H1 (cell line): ENCODE data around the gene CDC14B. TPM values are rescaled to one million over a fixed set of nuclear protein-coding genes. Genes with fewer than 3 reads are reported as not detected.

ENCODE experiments used
- CTCF ChIA-PET: fragments of 300-600 bp; sonication (Branson Sonifier 250); formaldehyde crosslinking; loops from one replicate; lab custom pipeline; 2021; ENCODE audit not compliant: partially characterized antibody; lab: Charles Lee
- POLR2A ChIA-PET: fragments of 300-600 bp; sonication (Branson Sonifier 250); formaldehyde crosslinking; loops from one replicate; lab custom pipeline; 2021; ENCODE audit warnings: inconsistent platforms; ENCODE audit not compliant: partially characterized antibody; lab: Charles Lee
- DNase-seq, 2 experiments: peaks; one replicate each; pipeline versions ENCODE4 v3.0.0 to v3.0.0-alpha.2; 2010 to 2022; ENCODE audit warnings: low spot score in 2 of 2, low read depth in 1 of 2, mixed read lengths in 1 of 2
- FAIRE-seq: peaks from 2 replicates; lab custom pipeline; 2011; peaks lifted over from hg19 to GRCh38; lab: Jason Lieb, UNC
- H2AFZ ChIP-seq: 2 replicates; pipeline ENCODE4 v1.8.1; 2012; ENCODE audit warnings: low read length, inconsistent platforms
- H2AK5ac ChIP-seq: 2 replicates; pipeline ENCODE4 v1.6.1; 2013; ENCODE audit warnings: low read depth, low read length
- H2BK120ac ChIP-seq: replicated peaks from 2 replicates; pipeline ENCODE3; 2013; ENCODE audit warnings: low read depth, low read length, inconsistent platforms
- H2BK12ac ChIP-seq: 2 replicates; pipeline ENCODE4 v1.6.1; 2013; ENCODE audit warnings: low read depth, low read length
- H2BK15ac ChIP-seq: 2 replicates; pipeline ENCODE4 v1.6.1; 2013; ENCODE audit warnings: low read length
- H2BK20ac ChIP-seq: 2 replicates; pipeline ENCODE4 v1.6.1; 2013; ENCODE audit warnings: low read length
- H2BK5ac ChIP-seq: 2 replicates; pipeline ENCODE4 v1.6.1; 2013; ENCODE audit warnings: low read depth, low read length
- H3K14ac ChIP-seq: 2 replicates; pipeline ENCODE4 v1.6.1; 2013; ENCODE audit warnings: inconsistent platforms; ENCODE audit not compliant: insufficient read length
- H3K18ac ChIP-seq: 2 replicates; pipeline ENCODE4 v1.6.1; 2013; ENCODE audit warnings: low read length; ENCODE audit errors: extremely low read depth
- H3K23ac ChIP-seq: 2 replicates; pipeline ENCODE4 v1.6.1; 2013; ENCODE audit warnings: inconsistent platforms; ENCODE audit not compliant: insufficient read length
- H3K23me2 ChIP-seq: 2 replicates; pipeline ENCODE4 v1.6.1; 2013; ENCODE audit warnings: low read depth, low read length
- H3K27ac ChIP-seq: 2 replicates; pipeline ENCODE4 v1.6.1; 2011; ENCODE audit warnings: low read depth, low read length, inconsistent platforms
- H3K27me3 ChIP-seq, 4 experiments: replicated peaks in 1 of 4; 1 replicate in 1 of 4; 2 replicates in 3 of 4; pipeline versions ENCODE4 v1.6.1 to v1.8.1; 2011 to 2013; ENCODE audit warnings: low read length in 3 of 4, mild to moderate bottlenecking in 3 of 4, inconsistent platforms in 2 of 4, mixed read lengths in 2 of 4, moderate library complexity in 1 of 4; ENCODE audit not compliant: control insufficient read depth in 3 of 4, insufficient read depth in 3 of 4; ENCODE audit errors: extremely low read depth in 1 of 4
- H3K36me3 ChIP-seq, 4 experiments: 2 replicates each; pipeline versions ENCODE4 v1.6.1 to v1.8.1; 2011 to 2013; ENCODE audit warnings: mild to moderate bottlenecking in 4 of 4, low read length in 3 of 4, moderate library complexity in 2 of 4, control low read depth in 1 of 4, inconsistent platforms in 1 of 4; ENCODE audit not compliant: insufficient read depth in 4 of 4, control insufficient read depth in 2 of 4
- H3K4ac ChIP-seq: replicated peaks from 2 replicates; pipeline ENCODE3; 2013; ENCODE audit warnings: low read length, low read depth, mixed read lengths, inconsistent platforms; ENCODE audit not compliant: insufficient read length
- H3K4me1 ChIP-seq, 4 experiments: replicated peaks in 1 of 4; 1 replicate in 1 of 4; 2 replicates in 3 of 4; pipeline versions ENCODE4 v1.6.1 to v1.8.1; 2011 to 2013; ENCODE audit warnings: low read length in 3 of 4, inconsistent platforms in 2 of 4, mixed read lengths in 1 of 4; ENCODE audit not compliant: insufficient read depth in 4 of 4, control insufficient read depth in 3 of 4
- H3K4me2 ChIP-seq, 2 experiments: 2 replicates each; pipeline versions ENCODE4 v1.6.1 to v1.8.1; 2011 to 2013; ENCODE audit warnings: low read depth in 2 of 2, low read length in 2 of 2, control low read depth in 1 of 2, inconsistent platforms in 1 of 2, mild to moderate bottlenecking in 1 of 2; ENCODE audit not compliant: insufficient read depth in 1 of 2
- H3K4me3 ChIP-seq, 4 experiments: fragments of 200-600, 300-600 bp in 1 of 4; sonication (generic), shearing (Covaris generic), sonication (Bioruptor Twin) in 1 of 4; 2 replicates each; pipeline versions ENCODE4 v1.5.1 to v1.8.1; 2011 to 2016; ENCODE audit warnings: low read length in 4 of 4, low read depth in 3 of 4, control low read depth in 2 of 4, inconsistent platforms in 2 of 4, mild to moderate bottlenecking in 2 of 4, mixed read lengths in 1 of 4, moderate library complexity in 1 of 4; ENCODE audit not compliant: insufficient read depth in 2 of 4; ENCODE audit errors: extremely low read depth in 1 of 4
- H3K56ac ChIP-seq: replicated peaks from 2 replicates; pipeline ENCODE3; 2013; ENCODE audit warnings: low read depth, mild to moderate bottlenecking, mixed read lengths, low read length, inconsistent platforms; ENCODE audit not compliant: insufficient read length
- H3K79me1 ChIP-seq: 2 replicates; pipeline ENCODE4 v1.6.1; 2013; ENCODE audit warnings: low read depth, low read length, control low read depth
- H3K79me2 ChIP-seq, 2 experiments: 2 replicates each; pipeline versions ENCODE4 v1.6.1 to v1.8.1; 2012 to 2013; ENCODE audit warnings: low read length in 2 of 2, mild to moderate bottlenecking in 2 of 2, inconsistent platforms in 1 of 2; ENCODE audit not compliant: insufficient read depth in 2 of 2, control insufficient read depth in 1 of 2
- H3K9ac ChIP-seq, 4 experiments: replicated peaks in 1 of 4; 1 replicate in 1 of 4; 2 replicates in 3 of 4; pipeline versions ENCODE4 v1.6.1 to v1.8.1; 2011 to 2013; ENCODE audit warnings: low read depth in 3 of 4, low read length in 3 of 4, control low read depth in 2 of 4, mild to moderate bottlenecking in 2 of 4, moderate library complexity in 2 of 4, inconsistent platforms in 1 of 4; ENCODE audit errors: extremely low read depth in 1 of 4
- H3K9me3 ChIP-seq, 2 experiments: 2 replicates each; pipeline versions ENCODE4 v1.6.1 to v1.8.1; 2012 to 2013; ENCODE audit warnings: mild to moderate bottlenecking in 2 of 2, moderate library complexity in 2 of 2, control low read depth in 1 of 2, inconsistent platforms in 1 of 2, low read depth in 1 of 2, low read length in 1 of 2, mixed read lengths in 1 of 2; ENCODE audit not compliant: insufficient read depth in 2 of 2
- H4K20me1 ChIP-seq, 2 experiments: replicated peaks in 1 of 2; 2 replicates each; pipeline versions ENCODE3 to v1.8.1; 2011 to 2013; ENCODE audit warnings: inconsistent platforms in 2 of 2, low read length in 2 of 2, mild to moderate bottlenecking in 1 of 2; ENCODE audit not compliant: insufficient read depth in 2 of 2, control insufficient read depth in 1 of 2
- H4K5ac ChIP-seq: 2 replicates; pipeline ENCODE4 v1.6.1; 2013; ENCODE audit warnings: low read length, low read depth, mixed read lengths, inconsistent platforms; ENCODE audit not compliant: insufficient read length
- H4K8ac ChIP-seq: 2 replicates; pipeline ENCODE4 v1.8.0; 2013; ENCODE audit warnings: mild to moderate bottlenecking, moderate library complexity, low read length, inconsistent platforms; ENCODE audit not compliant: insufficient read depth; ENCODE audit errors: extremely low read depth
- H4K91ac ChIP-seq: replicated peaks from 2 replicates; pipeline ENCODE3; 2013; ENCODE audit warnings: low read length, mixed read lengths, inconsistent platforms; ENCODE audit not compliant: insufficient read length
- CBX8 ChIP-seq: fragments of 300-800, 300-1000 bp; sonication (generic); IDR thresholded peaks from 2 replicates; pipeline ENCODE4 v1.7.1; 2016; ENCODE audit warnings: low read depth, low read length, borderline replicate concordance
- CEBPB ChIP-seq: IDR thresholded peaks from 2 replicates; pipeline ENCODE4 v1.6.1; 2012; ENCODE audit warnings: low read depth, low read length
- JUND ChIP-seq: IDR thresholded peaks from 2 replicates; pipeline ENCODE4 v1.6.1; 2011; ENCODE audit warnings: mild to moderate bottlenecking, improper control_type of control experiment, low read length
- KDM5A ChIP-seq: fragments of 200-600 bp; IDR thresholded peaks from 2 replicates; pipeline ENCODE4 v1.7.1; 2012; ENCODE audit warnings: mild to moderate bottlenecking, low read length, inconsistent platforms, mixed read lengths
- NRF1 ChIP-seq: IDR thresholded peaks from 2 replicates; pipeline ENCODE4 v1.6.1; 2011; ENCODE audit warnings: mild to moderate bottlenecking, low read depth, low read length, improper control_type of control experiment
- POLR2A ChIP-seq, 2 experiments: IDR thresholded peaks; 1 replicate in 1 of 2; 2 replicates in 1 of 2; pipeline ENCODE4 v1.6.1; 2011; ENCODE audit warnings: low read depth in 2 of 2, low read length in 2 of 2, mild to moderate bottlenecking in 2 of 2; ENCODE audit errors: control extremely low read depth in 1 of 2
- RXRA ChIP-seq: IDR thresholded peaks from 2 replicates; pipeline ENCODE4 v1.6.1; 2011; ENCODE audit warnings: low read depth, mild to moderate bottlenecking, low read length, moderate library complexity; ENCODE audit not compliant: insufficient read depth
- SP2 ChIP-seq: IDR thresholded peaks from 2 replicates; pipeline ENCODE4 v1.6.1; 2012; ENCODE audit warnings: mild to moderate bottlenecking, low read length, inconsistent platforms
- WGBS, 2 experiments: shearing (Covaris generic) in 1 of 2; methylation state at CpG; one replicate each; pipeline versions ENCODE4 v1.1.6 to v1.1.7; 2013 to 2015; ENCODE audit warnings: low lambda C conversion rate in 2 of 2, mixed read lengths in 2 of 2, inconsistent platforms in 1 of 2, low coverage in 1 of 2, missing lambda C conversion rate in 1 of 2; ENCODE audit not compliant: insufficient replicate concordance in 2 of 2, insufficient coverage in 1 of 2, insufficient read length in 1 of 2; ENCODE audit errors: extremely low coverage in 1 of 2, missing lambda C conversion rate in 1 of 2; 5-methylcytosine and 5-hydroxymethylcytosine counted together
- polyA plus RNA-seq, 7 experiments: library from polyadenylated mRNA; depleted of rRNA in 3 of 7; stranded (reverse) in 5 of 7; unstranded in 2 of 7; fragments of >200 nt in 5 of 7; fragments of 200-250 nt in 2 of 7; gene quantifications; 1 replicate in 5 of 7; 2 replicates in 1 of 7; 4 replicates in 1 of 7; pipeline versions ENCODE4 v1.2.1 to v1.2.3, GENCODE V29; 2011 to 2013; ENCODE audit warnings: missing spikeins in 2 of 7, mixed read lengths in 2 of 7
- total RNA-seq: library from RNA; stranded (reverse); fragmentation: NEBNext Ultra II Directional; extraction: Animal tissue kit (Norgen Biotek cat#: 25700); gene quantifications from 2 replicates; pipeline ENCODE4 v1.2.1, GENCODE V29; 2021

CDC14B gene
- total and polyA plus RNA-seq, 2 of the 8 experiments (the other 6 are each of a cell fraction or from before 2014, with no cell fraction given), result 17.2 to 44.6 TPM

GRCh38 chr9:96556701-96557461 is 62.8 kb downstream of the CDC14B start:
- no peak overlapping the region for H3K4me3 ChIP-seq
- ChIA-PET CTCF (interaction anchor here (0.7 to 1.8 kb wide), 8 partner anchors 9 to 129 kb away, joined by 3 to 6 read pairs (median 3); no protein-coding TSS in a partner anchor), POLR2A (interaction anchor here (1.0 to 1.6 kb wide), 2 partner anchors 10 to 17 kb away, joined by 3 read pairs; no protein-coding TSS in a partner anchor)
- no peak overlapping the region for H2BK5ac ChIP-seq
- peak overlapping the region; percentile 27 for H3K23ac ChIP-seq
- no peaks in the 10 kb centered on the region for H3K79me2 ChIP-seq
- H3K27me3 ChIP-seq, result no peaks in the 10 kb centered on the region
- no peak overlapping the region for H3K14ac ChIP-seq
- 0 out of 2 replicates have a peak overlapping the region, but pooled peaks have one; percentile 25 for H3K18ac ChIP-seq
- FAIRE-seq, result no peak
- H2BK120ac ChIP-seq, result no peak overlapping the region
- no peak overlapping the region for H2BK12ac ChIP-seq
- no peak overlapping the region for H3K4me2 ChIP-seq
- peaks cover 2 to 8% (median 4%) of the 10 kb centered on the region in 4 experiments; a peak in 4 of 7 replicates for H3K4me1 ChIP-seq
- H3K4ac ChIP-seq, result peak overlapping the region; percentile 67
- H3K9me3 ChIP-seq, result no peaks in the 10 kb centered on the region
- TF ChIP-seq CBX8, result no peak
- no peak for TF ChIP-seq RXRA
- no peak for TF ChIP-seq JUND
- TF ChIP-seq KDM5A, result no peak
- TF ChIP-seq POLR2A (IDR thresholded peaks at IDR 0.05; ENCODE audit: control extremely low read depth in 1 of 2, low read depth in 2 of 2, low read length in 2 of 2), result no peak
- no peak for TF ChIP-seq NRF1
- TF ChIP-seq SP2, result no peak
- TF ChIP-seq CEBPB, result no peak
- TF ChIP-seq, all 59 proteins: peak for 0
- peaks cover 0 to under 1% (median under 1%) of the 10 kb centered on the region in 4 experiments; a peak in 1 of 8 replicates for H3K36me3 ChIP-seq
- WGBS, 2 experiments, result 82% methylated on average over 15 of the region's 15 CpGs; no CpG with 5 or more reads in 1 of the 2 experiments
- H3K79me1 ChIP-seq, result peaks cover 3% of the 10 kb centered on the region; the same call in 1 of the 2 replicates
- no peak overlapping the region for H4K8ac ChIP-seq
- no peak for DNase-seq
- peak overlapping the region; percentile 22 for H3K56ac ChIP-seq
- H2AFZ ChIP-seq, result no peak overlapping the region
- no peak overlapping the region for H2BK20ac ChIP-seq
- no peak overlapping the region for H3K9ac ChIP-seq
- H2BK15ac ChIP-seq, result no peak overlapping the region
- H4K91ac ChIP-seq, result no peak overlapping the region
- H4K20me1 ChIP-seq, result peaks cover 2 to 7% of the 10 kb centered on the region in 2 experiments
- no peak overlapping the region for H3K27ac ChIP-seq
- H4K5ac ChIP-seq, result no peak overlapping the region
- no peaks in the 10 kb centered on the region for H3K23me2 ChIP-seq
- H2AK5ac ChIP-seq, result no peak overlapping the region
